Activated T-cell treated with anti-CD3 and anti-CD28 coated beads for 1 hour (primary cell): ENCODE measurements around the gene TIGD4.
A peak's percentile ranks its signal among the peaks of the same experiment; 100 is the strongest.

Experiments
- DNase-seq: peaks from one replicate; pipeline ENCODE4 v3.0.0-alpha.2; 2020; ENCODE audit warnings: low read depth

TIGD4 gene

DNA sequence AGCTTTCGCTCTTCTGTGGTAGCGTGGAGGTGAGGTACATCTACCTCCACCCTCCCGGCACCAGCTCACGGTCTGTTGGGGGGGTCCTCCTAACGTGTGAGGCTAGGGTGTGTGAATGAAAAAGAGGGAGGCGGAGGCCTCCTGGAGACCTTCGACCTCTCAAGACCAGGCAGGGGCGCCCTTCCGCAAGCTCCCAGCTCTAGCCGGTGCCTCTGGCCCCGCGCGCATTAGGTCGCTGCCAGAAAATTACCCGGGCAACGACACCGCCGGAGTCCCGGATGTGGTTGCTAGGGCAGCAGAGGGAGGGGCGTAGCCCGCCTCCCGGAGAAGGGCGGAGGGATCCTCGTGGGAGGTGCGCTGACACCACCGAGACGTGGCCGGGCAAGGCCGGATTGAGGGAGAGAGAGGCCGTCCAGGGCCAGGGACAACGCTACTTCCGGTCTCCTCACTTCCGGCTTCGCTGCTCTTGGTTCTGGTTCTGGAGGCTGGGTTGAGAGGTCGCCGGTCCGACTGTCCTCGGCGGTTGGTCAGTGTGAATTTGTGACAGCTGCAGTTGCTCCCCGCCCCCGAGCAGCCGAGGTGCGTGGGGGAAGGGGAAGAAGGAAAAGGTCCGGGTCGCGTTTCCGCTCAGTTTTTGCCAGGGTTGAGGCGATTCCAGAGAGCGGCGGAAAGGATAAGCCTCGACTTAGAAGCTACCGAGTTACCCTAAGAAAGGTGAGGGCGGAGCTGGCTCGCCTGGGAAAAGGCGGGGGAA is at the start of gene TIGD4, which contains the start of gene ARFIP1:
Gene TIGD4, minus strand, starts transcription at position 218 of the 754 bp plus-strand sequence. CDS start 8,726 bp downstream, outside the sequence.
Gene ARFIP1, plus strand, starts transcription at position 442 of the 754 bp plus-strand sequence. CDS start 49,680 bp downstream, outside the sequence.
- peak; percentile 88 for DNase-seq

DNA sequence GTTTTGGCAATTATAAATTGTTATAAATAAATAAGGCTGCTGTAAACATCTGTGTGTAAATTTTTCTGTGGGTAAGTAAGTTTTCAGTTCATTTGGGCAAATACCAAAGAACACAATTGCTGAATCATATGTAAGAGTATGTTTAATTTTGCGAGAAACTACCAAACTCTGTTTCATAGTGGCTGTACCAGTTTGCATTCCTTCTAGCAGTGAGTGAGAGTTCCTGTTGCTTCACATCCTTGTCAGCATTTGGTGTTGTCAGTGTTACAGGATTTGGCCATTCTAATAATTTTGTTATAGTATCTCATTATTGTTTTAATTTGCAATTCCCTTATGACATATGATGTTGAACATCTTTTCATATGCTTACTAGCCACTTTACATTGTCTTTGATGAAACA is 48.6 kb upstream of the TIGD4 start:
- no peak for DNase-seq

DNA sequence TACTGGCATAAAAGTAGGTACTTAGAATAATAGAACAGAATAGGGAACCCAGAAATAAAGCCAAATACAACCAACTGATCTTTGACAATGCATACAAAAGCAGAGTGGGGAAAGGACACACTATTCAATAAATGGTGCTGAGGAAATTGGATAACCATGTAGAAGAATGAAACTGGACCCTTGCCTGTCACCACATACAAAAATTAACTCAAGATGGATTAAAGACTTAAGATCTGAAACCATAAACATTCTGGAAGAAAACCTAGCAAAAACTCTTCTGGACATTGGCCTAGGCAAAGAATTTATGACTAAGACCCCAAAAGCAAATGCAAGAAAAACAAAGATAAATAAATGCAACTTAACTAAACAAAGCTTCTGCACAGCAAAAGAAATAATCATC is 45.8 kb upstream of the TIGD4 start:
- DNase-seq, result no peak

DNA sequence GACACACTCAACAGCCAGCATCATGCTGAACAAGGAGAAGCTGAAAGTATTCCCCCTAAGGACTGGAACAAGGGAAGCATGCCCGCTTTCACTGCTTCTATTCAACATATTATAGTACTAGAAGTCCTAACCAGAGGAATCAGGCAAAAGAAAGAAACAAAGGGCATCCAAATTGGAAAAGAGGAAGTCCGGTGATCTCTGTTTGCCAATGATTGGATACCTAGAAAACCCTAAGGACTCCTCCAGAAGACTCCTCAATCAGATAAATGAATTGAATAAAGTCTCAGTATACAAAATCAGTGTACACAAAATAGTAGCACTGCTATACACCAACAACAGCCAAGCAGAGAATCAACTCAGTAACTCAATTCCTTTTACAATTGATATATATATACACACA is 45.0 kb upstream of the TIGD4 start:
- no peak for DNase-seq

DNA sequence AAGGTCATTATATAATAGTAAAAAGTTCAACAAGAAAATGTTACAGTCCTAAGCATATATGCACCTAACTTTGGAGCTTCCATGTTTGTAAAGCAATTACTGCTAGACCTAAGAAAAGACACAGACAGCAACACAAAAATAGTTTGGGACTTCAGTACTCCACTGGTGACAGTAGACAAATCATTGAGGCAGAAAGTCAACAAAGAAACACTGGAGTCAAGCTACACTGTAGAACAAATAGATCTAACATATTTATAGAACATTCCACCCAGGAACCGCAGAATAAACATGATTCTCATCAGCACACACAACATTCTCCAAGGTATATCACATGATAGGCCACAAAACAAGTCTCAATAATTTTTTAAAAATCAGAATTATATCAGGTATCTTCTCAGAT is 42.8 kb upstream of the TIGD4 start:
- DNase-seq, result no peak

DNA sequence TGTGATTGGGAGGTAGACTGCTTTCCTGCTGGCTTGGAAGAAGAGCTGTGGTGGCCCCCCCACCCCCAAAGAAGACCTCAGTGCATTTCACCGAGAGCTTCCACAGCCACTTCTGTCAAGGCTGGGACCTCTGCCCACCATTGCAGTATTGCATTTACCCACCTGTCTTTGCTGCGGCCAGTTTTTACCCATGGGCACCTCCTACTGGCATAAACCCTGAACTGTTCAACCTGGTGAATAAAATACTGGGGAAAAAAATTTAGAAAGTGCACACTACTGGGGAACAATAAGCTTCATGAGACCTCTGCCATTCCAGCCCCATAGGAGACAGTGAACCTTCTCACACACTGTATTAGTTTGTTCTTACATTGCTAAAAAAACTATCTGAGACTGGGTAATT is 40.5 kb upstream of the TIGD4 start:
- DNase-seq, result no peak

DNA sequence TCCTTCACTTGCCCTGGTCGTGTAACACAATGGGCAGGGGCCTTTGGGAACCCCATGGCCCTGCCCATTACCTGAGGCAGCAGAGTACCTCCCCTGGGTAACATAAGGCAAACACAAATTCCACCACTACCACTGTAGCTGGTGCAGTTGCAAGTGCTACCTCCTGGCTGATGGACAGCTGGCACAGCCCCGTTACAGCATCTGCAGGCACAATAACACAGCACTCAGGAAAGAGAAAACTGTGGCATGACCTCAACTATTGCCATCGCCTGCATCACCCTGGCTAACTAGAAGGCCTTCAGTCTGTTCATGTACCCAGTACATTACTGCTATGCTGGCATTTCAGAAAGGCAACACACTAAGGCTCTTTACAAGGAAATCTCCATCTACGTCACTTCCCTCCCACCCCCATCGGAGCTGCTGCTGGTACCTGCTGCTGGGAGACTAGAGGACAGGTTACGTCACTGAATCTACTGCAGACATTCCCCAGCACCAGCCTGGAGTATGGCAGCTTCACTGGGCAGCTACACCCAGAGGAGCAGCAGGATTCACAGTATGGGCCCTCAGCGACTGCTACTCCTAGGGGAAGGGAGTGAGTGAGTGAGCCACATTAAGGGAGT is 39.6 kb upstream of the TIGD4 start:
- no peak for DNase-seq

DNA sequence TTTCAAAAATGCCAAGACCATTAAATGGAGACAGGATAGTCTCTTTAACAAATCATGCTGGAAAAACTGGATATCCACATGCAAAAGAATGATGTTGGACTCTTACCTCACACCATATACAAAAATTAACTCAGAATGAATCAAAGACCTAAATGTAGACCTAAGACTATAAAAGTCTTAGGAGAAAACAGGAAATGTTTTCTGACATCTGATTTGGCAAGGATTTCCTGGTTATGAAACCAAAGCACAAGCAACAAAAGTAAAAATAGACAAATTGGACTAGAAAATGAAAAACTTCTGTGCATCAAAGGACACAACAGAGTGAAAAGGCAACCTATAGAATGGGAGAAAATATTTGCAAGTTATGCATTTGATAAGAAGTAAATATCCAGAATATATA is 37.8 kb upstream of the TIGD4 start:
- DNase-seq, result no peak

DNA sequence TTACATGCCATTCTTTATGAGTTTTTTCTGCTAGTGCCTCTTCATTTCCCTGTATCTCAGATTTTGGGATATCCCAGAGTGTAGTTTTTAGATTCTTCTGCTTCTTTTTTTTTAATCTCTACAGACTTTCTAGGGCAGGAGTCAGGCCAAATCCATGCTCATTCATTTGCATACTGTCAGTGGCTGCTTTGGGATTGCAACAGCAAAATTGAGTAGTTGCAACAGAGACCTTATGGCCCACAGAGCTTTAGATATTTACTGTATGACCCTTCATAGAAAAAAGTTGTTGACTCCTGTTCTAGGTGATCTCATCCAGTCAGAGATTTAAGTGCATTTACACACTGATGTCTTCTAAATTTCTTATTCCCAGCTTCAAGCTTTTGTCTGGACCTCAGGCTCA is 35.5 kb upstream of the TIGD4 start:
- no peak for DNase-seq

DNA sequence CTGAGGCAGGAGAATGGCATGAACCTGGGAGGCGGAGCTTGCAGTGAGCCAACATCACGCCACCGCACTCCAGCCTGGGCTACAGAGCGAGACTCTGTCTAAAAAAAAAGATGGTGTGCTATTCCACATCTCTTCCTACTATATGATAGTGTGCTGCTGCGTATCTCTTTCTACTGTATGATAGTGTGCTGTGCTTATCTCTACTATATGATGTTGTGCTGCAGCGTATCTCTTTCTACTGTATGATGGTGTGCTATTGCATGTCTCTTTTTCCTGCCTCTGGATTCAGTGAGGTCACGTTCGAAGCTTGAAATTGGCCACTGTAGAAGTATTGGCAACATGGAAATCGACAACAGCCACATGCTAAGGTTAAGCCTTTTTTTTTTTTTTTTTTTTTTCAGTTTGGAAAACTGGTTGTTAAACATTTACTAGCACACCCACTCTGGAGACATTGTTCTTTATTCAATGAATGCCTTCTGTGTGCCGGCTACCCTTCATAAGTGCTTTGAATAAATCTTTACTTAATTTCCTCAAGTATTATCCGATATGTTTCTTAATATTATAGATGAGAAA is 31.3 kb upstream of the TIGD4 start:
- DNase-seq, result no peak

DNA sequence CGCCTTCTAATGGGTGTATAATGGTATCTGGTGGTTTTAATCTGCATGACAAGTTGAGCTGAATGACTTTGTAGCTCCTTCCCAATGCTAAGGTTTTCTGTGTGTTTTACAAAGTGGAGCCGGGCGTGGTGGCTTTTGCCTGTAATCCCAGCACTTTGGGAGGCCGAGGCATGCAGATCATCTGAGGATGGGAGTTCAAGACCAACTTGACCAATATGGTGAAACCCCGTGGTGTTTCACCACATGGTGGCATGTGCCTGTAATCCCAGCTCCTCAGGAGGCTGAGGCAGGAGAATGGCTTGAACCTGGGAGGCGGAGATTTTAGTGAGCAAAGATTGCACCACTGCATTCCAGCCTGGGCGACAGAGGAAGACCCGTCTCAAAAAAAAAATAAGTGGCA is 29.1 kb upstream of the TIGD4 start:
- no peak for DNase-seq

DNA sequence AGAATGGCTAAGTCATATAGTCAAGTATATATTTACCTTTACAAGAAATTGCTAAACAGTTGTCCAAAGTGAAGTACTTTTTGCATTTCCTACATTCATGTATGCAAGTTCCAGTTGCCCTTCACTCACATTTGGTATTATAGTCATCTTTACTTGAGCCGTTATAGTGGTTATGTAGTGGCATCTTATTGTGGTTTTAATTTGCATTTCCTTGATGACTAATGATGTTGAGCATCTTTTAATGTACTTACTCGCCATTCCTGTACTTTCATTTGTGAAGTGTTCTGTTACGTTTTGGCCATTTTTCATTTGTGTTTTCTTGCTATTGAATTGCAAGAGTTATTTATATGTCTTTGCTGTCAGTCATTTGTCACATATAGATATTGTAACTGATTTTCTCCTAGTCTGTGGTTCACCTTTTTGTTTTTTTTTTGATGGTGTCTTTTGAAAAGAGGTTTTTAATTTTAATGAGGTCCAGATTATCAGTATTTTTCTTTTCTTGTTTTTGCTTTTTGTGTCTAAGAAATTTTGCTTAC is 27.8 kb upstream of the TIGD4 start:
- no peak for DNase-seq

DNA sequence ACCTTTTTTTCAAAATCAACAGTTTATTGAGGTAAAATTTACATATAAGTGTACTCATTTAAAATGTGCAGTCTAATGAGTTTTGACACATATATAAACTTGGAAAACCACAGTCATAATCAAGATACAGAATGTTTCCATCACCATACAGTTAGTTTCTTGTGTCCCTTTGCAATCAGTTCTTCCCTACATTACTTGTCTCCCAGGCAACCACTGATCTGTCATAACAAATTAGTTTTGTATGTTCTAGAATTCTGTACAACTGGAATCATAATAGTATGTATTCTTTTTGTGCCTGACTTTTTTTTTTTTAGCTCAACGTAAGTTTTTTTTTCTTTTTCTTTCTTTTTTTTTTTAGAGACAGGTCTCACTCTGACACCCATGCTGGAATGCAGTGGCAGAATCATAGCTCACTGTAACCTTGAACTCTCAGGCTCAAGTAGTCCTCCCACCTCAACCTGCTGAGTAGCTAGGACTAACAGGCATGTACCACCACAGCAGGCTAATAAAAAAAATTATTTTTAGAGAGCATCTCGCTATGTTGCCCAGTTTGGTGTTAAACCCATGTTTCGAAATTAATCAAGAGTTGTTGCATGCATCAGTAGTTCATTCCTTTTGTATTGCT is 27.1 kb upstream of the TIGD4 start:
- DNase-seq, result no peak

DNA sequence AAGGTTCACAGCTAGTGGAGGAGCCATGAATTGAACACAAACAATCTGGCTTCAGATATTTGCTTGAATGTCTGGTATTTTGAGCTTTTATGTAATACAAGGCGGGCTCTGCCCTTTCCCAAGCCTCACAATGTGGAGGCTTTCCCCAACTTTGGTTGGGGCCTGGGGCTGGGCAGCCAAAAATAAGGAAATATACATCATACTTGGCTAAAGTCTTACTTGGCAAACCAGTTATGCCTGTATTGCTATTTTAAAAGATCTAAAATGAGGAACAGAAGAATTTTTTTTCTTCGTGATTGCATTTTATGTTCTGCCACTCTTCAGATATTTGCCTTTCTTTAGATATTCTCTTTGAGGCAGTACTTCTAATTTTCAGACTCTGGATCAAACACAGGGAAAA is 26.3 kb upstream of the TIGD4 start:
- DNase-seq, result no peak

DNA sequence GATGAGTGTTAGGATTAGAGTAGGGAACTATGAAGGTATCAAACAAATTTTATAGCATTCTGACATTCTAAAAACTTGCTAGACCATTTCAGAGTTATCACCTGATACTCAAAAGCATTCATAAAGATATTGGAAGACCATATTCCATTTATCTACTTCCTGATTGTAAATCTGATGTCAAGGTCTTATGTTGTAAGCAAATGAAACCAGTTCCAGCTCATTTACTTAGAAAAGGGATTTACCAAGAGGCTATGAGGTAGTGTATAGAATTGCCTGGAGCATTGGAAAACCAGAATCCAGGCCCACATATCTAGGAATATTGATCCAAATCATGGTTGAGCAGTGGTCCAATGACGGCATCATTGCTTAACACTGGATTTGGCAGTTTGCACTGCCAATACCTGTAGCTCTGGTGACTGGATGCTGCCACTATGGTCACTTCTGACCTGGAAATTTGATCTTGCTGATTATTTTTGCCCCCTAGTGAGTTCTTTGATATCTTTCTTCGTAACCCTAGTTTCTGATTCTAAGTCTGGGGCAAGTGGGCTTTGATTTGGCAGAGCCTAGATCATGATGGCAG is 25.6 kb upstream of the TIGD4 start:
- DNase-seq, result no peak

DNA sequence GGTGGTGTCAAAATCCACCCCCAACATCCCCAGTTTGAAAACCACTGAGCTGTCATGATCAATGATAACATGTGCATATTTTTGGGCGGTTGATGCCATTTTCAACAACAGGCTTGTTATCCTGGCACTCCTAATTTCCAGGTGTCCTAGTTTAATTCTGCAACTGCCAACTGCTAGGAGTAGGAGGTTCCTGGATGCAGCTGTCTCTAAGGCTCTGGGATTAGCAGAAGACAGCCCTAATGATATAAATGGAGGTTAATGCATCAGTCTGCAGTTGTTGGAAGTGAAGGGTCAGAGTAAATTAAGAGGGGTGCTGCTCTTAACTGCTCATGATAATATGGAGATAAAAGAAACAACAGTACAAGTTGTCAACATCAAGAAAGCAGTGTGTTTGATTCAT is 24.0 kb upstream of the TIGD4 start:
- no peak for DNase-seq

DNA sequence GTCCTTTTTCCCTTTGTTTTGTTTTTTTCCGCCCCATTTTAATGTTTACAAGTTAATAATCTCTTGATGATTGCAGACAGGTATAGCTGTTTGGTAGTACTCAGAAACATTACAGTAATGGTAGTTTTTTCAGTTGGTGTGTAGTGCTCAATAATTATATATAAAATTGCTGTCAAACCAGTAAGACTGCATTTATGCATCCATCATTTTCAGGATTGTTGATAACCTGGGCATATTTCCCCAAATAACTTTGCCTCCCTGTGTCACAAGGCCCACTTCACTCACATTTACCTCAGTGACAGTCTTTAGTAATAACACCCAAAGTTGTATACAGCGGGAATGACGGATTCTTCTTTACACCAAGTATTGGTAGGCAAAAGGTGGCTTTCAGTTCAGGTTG is 16.4 kb upstream of the TIGD4 start:
- DNase-seq, result no peak

DNA sequence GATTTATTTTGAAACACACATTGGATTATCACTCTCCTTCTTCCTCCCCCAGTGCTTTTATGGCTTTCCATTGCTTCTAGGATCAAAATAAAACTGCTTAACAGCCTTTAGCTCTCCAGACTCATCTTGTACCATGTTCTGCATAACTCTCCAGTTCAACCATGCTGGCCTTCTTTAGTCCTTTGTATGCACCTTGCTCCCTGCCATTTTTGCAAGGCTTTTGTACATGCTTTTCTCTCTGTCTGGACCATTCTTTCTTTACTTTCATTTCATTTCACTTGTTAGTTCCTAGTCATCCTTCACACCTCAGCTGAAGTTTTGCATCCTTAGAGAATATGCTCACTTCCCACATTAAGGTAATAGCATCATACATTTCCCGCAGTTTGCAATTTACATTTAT is 7.1 kb upstream of the TIGD4 start:
- DNase-seq, result no peak

DNA sequence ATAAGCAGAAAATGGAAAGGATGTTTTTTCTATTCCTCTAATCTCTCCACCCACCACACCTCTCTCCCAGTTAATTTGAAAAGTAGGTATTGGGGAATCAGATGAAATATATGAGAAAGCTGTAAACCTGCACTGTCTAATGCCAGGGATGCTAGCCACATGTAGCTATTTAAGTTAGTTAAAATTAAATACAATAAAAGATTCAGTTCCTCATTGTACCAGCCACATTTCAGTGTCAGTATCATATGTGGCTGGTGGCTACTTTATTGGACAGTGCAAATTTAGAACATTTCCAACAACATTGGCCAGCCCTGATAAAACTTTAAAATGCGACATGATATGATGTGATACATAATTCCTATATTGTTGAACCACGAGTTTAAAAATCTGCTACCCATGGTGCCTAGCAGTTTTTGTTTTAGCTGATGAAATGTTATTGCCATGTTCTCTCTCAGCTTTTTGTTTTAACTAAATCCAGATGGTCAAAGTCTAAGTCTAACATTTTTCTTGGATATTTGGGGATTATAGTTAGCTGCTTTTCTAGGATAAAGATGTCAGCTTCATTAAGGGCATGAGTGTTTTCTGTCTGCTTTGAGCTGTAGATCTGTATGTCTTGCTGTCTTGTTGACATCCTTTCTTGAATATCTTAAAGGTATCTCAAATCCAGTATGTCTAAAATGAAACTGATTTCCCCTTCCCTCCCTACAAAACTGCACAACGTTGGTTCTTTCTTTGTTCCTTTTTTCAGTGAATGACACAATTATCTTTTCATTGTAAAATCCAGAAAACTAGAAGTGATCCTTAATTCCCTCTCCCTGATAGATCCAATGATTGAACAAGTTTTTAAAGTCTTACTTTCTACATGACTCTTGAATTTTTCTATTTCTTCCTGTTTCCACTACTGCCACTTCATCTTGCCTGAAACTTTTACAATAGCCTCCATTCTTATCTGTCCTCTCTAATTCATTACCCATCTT is 6.4 kb upstream of the TIGD4 start:
- no peak for DNase-seq

DNA sequence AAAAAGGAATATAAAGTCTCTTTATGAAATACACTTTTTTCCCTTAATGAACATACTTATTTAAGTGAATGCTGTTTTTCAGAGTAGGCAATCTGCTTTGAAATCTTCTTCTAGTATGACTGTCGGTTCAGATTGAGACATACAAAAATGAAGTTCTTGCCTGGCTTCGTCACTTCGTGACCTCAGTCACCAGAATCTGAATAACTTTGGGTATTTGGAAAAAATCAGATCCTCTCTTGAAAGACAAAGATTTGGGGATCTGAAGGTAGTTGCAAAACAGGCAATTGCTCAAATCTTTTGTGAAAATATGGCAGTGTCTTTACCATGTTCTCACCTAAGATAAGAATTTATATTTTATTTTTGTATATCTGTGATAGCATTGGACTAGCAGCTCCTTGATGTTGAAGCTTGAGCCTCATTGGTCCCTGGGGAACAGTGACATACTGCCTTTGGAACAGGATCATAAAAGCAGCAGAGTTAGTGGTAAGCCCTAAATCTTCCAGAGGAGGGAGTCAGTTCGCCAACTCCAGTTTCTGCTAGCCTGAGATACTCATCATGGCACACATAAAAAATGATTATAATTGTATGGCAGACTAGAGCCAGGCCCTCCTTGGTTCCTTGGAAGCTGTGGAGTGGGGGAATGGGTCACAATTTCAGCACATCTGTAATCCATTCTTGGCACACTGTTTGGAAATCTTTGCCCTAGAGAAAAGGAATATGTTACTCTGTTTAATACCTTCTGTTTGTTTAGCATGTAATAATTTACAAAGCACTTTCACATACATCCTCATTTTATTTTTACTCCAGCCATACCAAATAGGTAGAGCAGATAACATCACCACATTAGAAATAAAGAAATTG is 5.2 kb upstream of the TIGD4 start:
- DNase-seq, result no peak
